Neural cell (in vitro differentiated cells): ENCODE measurements around the gene TMEM191C. TPM values are rescaled to one million over a fixed set of nuclear protein-coding genes. Genes with fewer than 3 reads are reported as not detected.
"Not testable (repeated sequence)": the region's sequence is repeated elsewhere in the genome, so short reads cannot be mapped to it uniquely, and the experiment has no call there.

Experiments used
- H2AFZ ChIP-seq: fragments of 200-600, 300-800 bp; sonication (generic), shearing (Covaris generic); 2 replicates; pipeline ENCODE4 v1.6.0; 2014; ENCODE audit warnings: low read depth, mild to moderate bottlenecking, antibody characterized with exemption, low read length, moderate library complexity
- H3F3A ChIP-seq: fragments of 200-600 bp; shearing (Covaris generic); 2 replicates; pipeline ENCODE4 v1.6.1; 2016; ENCODE audit warnings: mild to moderate bottlenecking, moderate library complexity, mixed read lengths, antibody characterized with exemption, low read length; ENCODE audit not compliant: insufficient read depth, poor library complexity, severe bottlenecking
- H3K27ac ChIP-seq: fragments of 200-600, 300-800 bp; sonication (generic), shearing (Covaris generic); 2 replicates; pipeline ENCODE4 v1.5.1; 2014; ENCODE audit warnings: mild to moderate bottlenecking, low read length, moderate library complexity
- H3K27me3 ChIP-seq: fragments of 300-800, 200-600 bp; sonication (generic), shearing (Covaris generic); 2 replicates; pipeline ENCODE4 v1.6.0; 2014; ENCODE audit warnings: mild to moderate bottlenecking, low read depth, low read length, moderate library complexity; ENCODE audit not compliant: insufficient read depth
- H3K36me3 ChIP-seq: fragments of 300-800, 200-600 bp; sonication (generic), shearing (Covaris generic); 2 replicates; pipeline ENCODE4 v1.5.1; 2014; ENCODE audit warnings: mild to moderate bottlenecking, antibody characterized with exemption, low read length, moderate library complexity; ENCODE audit not compliant: insufficient read depth
- H3K4me2 ChIP-seq: fragments of 300-800, 200-600 bp; sonication (generic), shearing (Covaris generic); 2 replicates; pipeline ENCODE4 v1.6.0; 2014; ENCODE audit warnings: mild to moderate bottlenecking, low read length
- H3K4me3 ChIP-seq: fragments of 300-800, 200-600 bp; sonication (generic), shearing (Covaris generic); 2 replicates; pipeline ENCODE4 v1.5.1; 2014; ENCODE audit warnings: mild to moderate bottlenecking, low read length, moderate library complexity
- H3K79me2 ChIP-seq: fragments of 200-600 bp; shearing (Covaris generic); replicated peaks from 2 replicates; pipeline ENCODE4 v1.6.0; 2014; ENCODE audit warnings: mild to moderate bottlenecking, low read length, moderate library complexity; ENCODE audit not compliant: insufficient read depth
- H3K9ac ChIP-seq: fragments of 300-800, 200-600 bp; sonication (generic), shearing (Covaris generic); 2 replicates; pipeline ENCODE4 v1.6.1; 2016; ENCODE audit warnings: mild to moderate bottlenecking, low read length, mixed read lengths
- H3K9me2 ChIP-seq: fragments of 200-600 bp; shearing (Covaris generic); 2 replicates; pipeline ENCODE4 v1.6.1; 2016; ENCODE audit warnings: mild to moderate bottlenecking, low read length, mixed read lengths; ENCODE audit not compliant: insufficient read depth
- H3K9me3 ChIP-seq: fragments of 200-600, 300-800 bp; sonication (generic), shearing (Covaris generic); 2 replicates; pipeline ENCODE4 v1.6.1; 2016; ENCODE audit warnings: mild to moderate bottlenecking, mixed run types, low read length, moderate library complexity, mixed read lengths
- H4K20me1 ChIP-seq: fragments of 200-600 bp; shearing (Covaris generic); 2 replicates; pipeline ENCODE4 v1.6.1; 2016; ENCODE audit warnings: mild to moderate bottlenecking, mixed run types; ENCODE audit not compliant: insufficient read depth
- CTCF ChIP-seq: fragments of 450-650 bp; IDR thresholded peaks from 2 replicates; pipeline ENCODE4 v1.5.1; 2014; ENCODE audit warnings: antibody characterized with exemption, mild to moderate bottlenecking, moderate library complexity; ENCODE audit not compliant: poor library complexity, severe bottlenecking
- EP300 ChIP-seq: fragments of 450-650 bp; conservative IDR thresholded peaks from 2 replicates; pipeline ENCODE4 v1.6.1; 2014; ENCODE audit warnings: antibody characterized with exemption, mild to moderate bottlenecking, moderate library complexity; ENCODE audit not compliant: poor library complexity, severe bottlenecking
- EZH2 ChIP-seq: fragments of 200-600, 300-800 bp; shearing (Covaris generic), sonication (generic); IDR thresholded peaks from 2 replicates; pipeline ENCODE4 v1.6.1; 2014; ENCODE audit warnings: antibody characterized with exemption, low read length, borderline replicate concordance, mild to moderate bottlenecking; ENCODE audit not compliant: insufficient read depth, poor library complexity, severe bottlenecking
- MXI1 ChIP-seq: fragments of 450-650 bp; conservative IDR thresholded peaks from 2 replicates; pipeline ENCODE4 v1.6.1; 2014; ENCODE audit warnings: antibody characterized with exemption, mild to moderate bottlenecking; ENCODE audit not compliant: poor library complexity, severe bottlenecking
- POLR2AphosphoS5 ChIP-seq: IDR thresholded peaks from 2 replicates; pipeline ENCODE4 v1.6.1; 2012
- RAD21 ChIP-seq: fragments of 450-650 bp; conservative IDR thresholded peaks from 2 replicates; pipeline ENCODE4 v1.6.1; 2014; ENCODE audit warnings: antibody characterized with exemption, mild to moderate bottlenecking, moderate library complexity
- REST ChIP-seq: IDR thresholded peaks from 2 replicates; pipeline ENCODE4 v1.6.1; 2012; ENCODE audit warnings: borderline replicate concordance
- SMC3 ChIP-seq: fragments of 450-650 bp; conservative IDR thresholded peaks from 2 replicates; pipeline ENCODE4 v1.6.1; 2014; ENCODE audit warnings: antibody characterized with exemption, mild to moderate bottlenecking, moderate library complexity; ENCODE audit not compliant: poor library complexity
- TAF1 ChIP-seq: IDR thresholded peaks from 2 replicates; pipeline ENCODE4 v1.6.1; 2012; ENCODE audit warnings: low read depth
- polyA plus RNA-seq: library from polyadenylated mRNA; depleted of rRNA; stranded (reverse); fragments of >200 nt; gene quantifications from 2 replicates; pipeline ENCODE4 v1.2.3, GENCODE V29; 2014

The TMEM191C gene
- polyA plus RNA-seq, 1 donor from 2014 or later = 68.3 TPM

GRCh38 chr22:21450858-21451353 is 16.3 kb upstream of the TMEM191C start:
- Histone ChIP-seq H3K36me3 (no peaks in the 10 kb centered on the region), H3K27me3 (no peaks in the 10 kb centered on the region), H3K9me2 (no peaks in the 10 kb centered on the region), H3K9ac (no peak overlapping the region), H2AFZ (no peak overlapping the region), H4K20me1 (no peaks in the 10 kb centered on the region), H3F3A (no peaks in the 10 kb centered on the region), H3K9me3 (no peaks in the 10 kb centered on the region), H3K27ac (no peak overlapping the region), H3K4me3 (no peak overlapping the region), H3K79me2 (no peaks in the 10 kb centered on the region), H3K4me2 (no peak overlapping the region)
- TF ChIP-seq REST (no peak), EP300 (no peak), RAD21 (no peak), TAF1 (no peak), MXI1 (no peak)

GRCh38 chr22:21451545-21452520 is 15.4 kb upstream of the TMEM191C start:
- Histone ChIP-seq H3K79me2 (no peaks in the 10 kb centered on the region), H4K20me1 (no peaks in the 10 kb centered on the region), H3K4me3 (no peak overlapping the region), H3F3A (no peaks in the 10 kb centered on the region), H3K4me2 (no peak overlapping the region), H3K9me2 (no peaks in the 10 kb centered on the region), H3K27me3 (no peaks in the 10 kb centered on the region), H3K9ac (no peak overlapping the region), H2AFZ (no peak overlapping the region), H3K36me3 (no peaks in the 10 kb centered on the region), H3K27ac (no peak overlapping the region), H3K9me3 (no peaks in the 10 kb centered on the region)
- TF ChIP-seq RAD21 (no peak), POLR2AphosphoS5 (no peak), TAF1 (no peak), REST (no peak), EP300 (no peak), EZH2 (no peak), MXI1 (no peak), CTCF (no peak), SMC3 (no peak)

DNA sequence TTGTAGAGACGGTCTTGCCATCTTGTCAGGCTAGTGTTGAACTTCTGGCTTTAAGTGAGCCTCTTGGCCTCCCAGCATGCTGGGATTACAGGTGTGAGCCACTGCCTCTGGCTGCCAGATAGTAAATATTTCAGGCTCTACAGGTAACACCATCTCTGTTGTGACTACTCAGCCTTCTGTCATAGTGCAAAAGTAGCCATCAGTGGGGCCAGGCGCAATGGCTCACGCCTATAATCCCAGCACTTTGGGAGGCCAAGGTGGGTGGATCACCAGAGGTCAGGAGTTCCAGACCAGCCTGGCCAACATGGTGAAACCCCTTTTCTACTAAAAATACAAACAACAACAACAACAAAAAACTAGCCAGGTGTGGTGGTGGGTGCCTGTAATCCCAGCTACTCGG is 14.5 kb upstream of the TMEM191C start:
- H3K79me2 ChIP-seq, H3K9me3 ChIP-seq, H3K4me2 ChIP-seq, H3K27me3 ChIP-seq, H4K20me1 ChIP-seq, H3K27ac ChIP-seq, H2AFZ ChIP-seq, H3K9me2 ChIP-seq, H3K9ac ChIP-seq, H3K4me3 ChIP-seq, H3F3A ChIP-seq, H3K36me3 ChIP-seq: not testable (repeated sequence)
